Endothelial cell of umbilical vein (primary cell): ENCODE data around the gene SLC26A11. TPM values are rescaled to one million over a fixed set of nuclear protein-coding genes. Genes with fewer than 3 reads are reported as not detected.

Experiments used
- BruUV-seq: library from RNA; stranded (reverse); fragments of 400-500 nt; replicated peaks from 2 replicates; lab custom pipeline; 2021; lab: Mats Ljungman, UMichigan
- CTCF ChIA-PET: fragments of 300-600, 350-600 bp; sonication (Branson Sonifier 250); formaldehyde crosslinking; loops from one replicate; lab custom pipeline; 2021; ENCODE audit warnings: antibody characterized with exemption, inconsistent platforms; lab: Charles Lee
- POLR2A ChIA-PET: fragments of 300-600, 350-600 bp; sonication (Branson Sonifier 250); formaldehyde crosslinking; loops from one replicate; lab custom pipeline; 2021; ENCODE audit warnings: antibody characterized with exemption, inconsistent platforms; lab: Charles Lee
- DNase-seq: peaks from one replicate; pipeline ENCODE4 v3.0.0-alpha.2; 2011; ENCODE audit warnings: low read depth, low spot score
- FAIRE-seq: peaks from 2 replicates; lab custom pipeline; 2011; peaks lifted over from hg19 to GRCh38; lab: Jason Lieb, UNC
- H2AFZ ChIP-seq: 2 replicates; pipeline ENCODE4 v1.6.0; 2012; ENCODE audit warnings: low read depth, low read length, control low read depth, inconsistent platforms
- H3K27ac ChIP-seq: 2 replicates; pipeline ENCODE4 v1.5.1; 2011; ENCODE audit warnings: low read depth, mild to moderate bottlenecking, control low read depth, low read length, moderate library complexity; ENCODE audit not compliant: insufficient read depth
- H3K27me3 ChIP-seq, 2 experiments: 2 replicates each; pipeline versions ENCODE4 v1.6.0 to v1.6.1; 2011; ENCODE audit warnings: low read length in 2 of 2, mixed read lengths in 1 of 2; ENCODE audit not compliant: control insufficient read depth in 2 of 2, insufficient read depth in 2 of 2
- H3K36me3 ChIP-seq, 2 experiments: 2 replicates in 1 of 2; 3 replicates in 1 of 2; pipeline ENCODE4 v1.5.1; 2011; ENCODE audit warnings: low read length in 2 of 2, mild to moderate bottlenecking in 1 of 2, moderate library complexity in 1 of 2; ENCODE audit not compliant: control insufficient read depth in 2 of 2, insufficient read depth in 2 of 2; ENCODE audit errors: extremely low read depth in 1 of 2
- H3K4me1 ChIP-seq: 3 replicates; pipeline ENCODE4 v1.5.1; 2011; ENCODE audit warnings: mild to moderate bottlenecking, low read length; ENCODE audit not compliant: control insufficient read depth, insufficient read depth; ENCODE audit errors: extremely low read depth
- H3K4me2 ChIP-seq: 2 replicates; pipeline ENCODE4 v1.6.1; 2011; ENCODE audit warnings: low read length, control low read depth, mixed read lengths; ENCODE audit not compliant: insufficient read depth
- H3K4me3 ChIP-seq, 3 experiments: fragments of 200-600 bp in 1 of 3; sonication (generic), shearing (Covaris generic) in 1 of 3; replicated peaks in 1 of 3; 2 replicates each; pipeline ENCODE4 v1.5.1; 2011 to 2016; ENCODE audit warnings: control low read depth in 3 of 3, low read length in 3 of 3, mild to moderate bottlenecking in 2 of 3, inconsistent platforms in 1 of 3, low read depth in 1 of 3, moderate library complexity in 1 of 3; ENCODE audit not compliant: insufficient read depth in 1 of 3
- H3K79me2 ChIP-seq: 2 replicates; pipeline ENCODE4 v1.6.0; 2012; ENCODE audit warnings: low read length, inconsistent platforms; ENCODE audit not compliant: control insufficient read depth, insufficient read depth
- H3K9ac ChIP-seq: replicated peaks from 2 replicates; pipeline ENCODE3; 2011; ENCODE audit warnings: low read length, control low read depth; ENCODE audit not compliant: insufficient read depth; ENCODE audit errors: extremely low read depth
- H3K9me1 ChIP-seq: replicated peaks from 3 replicates; pipeline ENCODE4 v1.6.0; 2011; ENCODE audit warnings: mild to moderate bottlenecking, low read length; ENCODE audit not compliant: control insufficient read depth, insufficient read depth; ENCODE audit errors: extremely low read depth
- H3K9me3 ChIP-seq: replicated peaks from 2 replicates; pipeline ENCODE4 v1.5.1; 2012; ENCODE audit warnings: low read length, inconsistent platforms; ENCODE audit not compliant: control insufficient read depth, insufficient read depth
- H4K20me1 ChIP-seq: replicated peaks from 2 replicates; pipeline ENCODE3; 2011; ENCODE audit warnings: mild to moderate bottlenecking, low read length; ENCODE audit not compliant: control insufficient read depth, insufficient read depth; ENCODE audit errors: extremely low read depth
- EZH2 ChIP-seq: IDR thresholded peaks from 2 replicates; pipeline ENCODE4 v1.6.1; 2012; ENCODE audit warnings: borderline replicate concordance, low read depth, mild to moderate bottlenecking, moderate library complexity, low read length, inconsistent platforms; ENCODE audit not compliant: severe bottlenecking
- FOS ChIP-seq: IDR thresholded peaks from 2 replicates; pipeline ENCODE4 v1.6.1; 2011; ENCODE audit warnings: mild to moderate bottlenecking, low read length, moderate library complexity, borderline replicate concordance; ENCODE audit not compliant: insufficient read depth
- GATA2 ChIP-seq: IDR thresholded peaks from 2 replicates; pipeline ENCODE4 v1.7.0; 2011; ENCODE audit warnings: low read depth, mild to moderate bottlenecking, moderate library complexity, mixed read lengths, low read length; ENCODE audit not compliant: insufficient read length, insufficient read depth
- JUN ChIP-seq: IDR thresholded peaks from 2 replicates; pipeline ENCODE4 v1.6.1; 2011; ENCODE audit warnings: borderline replicate concordance, low read depth; ENCODE audit not compliant: insufficient read length, insufficient read depth
- MYC ChIP-seq: IDR thresholded peaks from one replicate; pipeline ENCODE4 v1.6.1; 2011; ENCODE audit warnings: mild to moderate bottlenecking, low read depth, low read length
- POLR2A ChIP-seq: IDR thresholded peaks from 2 replicates; pipeline ENCODE4 v1.6.1; 2012; ENCODE audit warnings: low read depth, mild to moderate bottlenecking, control low read depth, low read length
- POLR2AphosphoS5 ChIP-seq: IDR thresholded peaks from 2 replicates; pipeline ENCODE4 v1.6.1; 2012; ENCODE audit warnings: low read depth, mild to moderate bottlenecking, control low read depth, low read length, moderate library complexity; ENCODE audit not compliant: insufficient read depth
- dilution Hi-C: fragments of 300-500 bp; cut with MboI; formaldehyde crosslinking; loops from one replicate; pipeline ENCODE4 v1.15.0; 2019; ENCODE audit warnings: low sequenced_read_pairs; ENCODE audit not compliant: extremely low pct_ligation_motif_present
- intact Hi-C: fragments of 100-400 bp; cut with micrococcal nuclease; formaldehyde crosslinking; loops from one replicate; pipeline ENCODE4 v1.10.0; 2022
- polyA plus RNA-seq, 4 experiments: library from polyadenylated mRNA; depleted of rRNA in 3 of 4; stranded (reverse) in 3 of 4; unstranded in 1 of 4; fragments of >200 nt; gene quantifications; 2 replicates each; pipeline versions ENCODE4 v1.2.1 to v1.2.3, GENCODE V29; 2011 to 2012; ENCODE audit warnings: missing spikeins in 1 of 4
- total RNA-seq: library from RNA; stranded (reverse); gene quantifications from 2 replicates; pipeline ENCODE4 v1.2.3, GENCODE V29; 2021
- TF ChIP-seq, protein P1 (sequence below): IDR thresholded peaks from 2 replicates; pipeline ENCODE4 v1.6.1; 2011; ENCODE audit not compliant: insufficient read depth, insufficient read length
- TF ChIP-seq, protein P2 (sequence below), 2 donors: IDR thresholded peaks; 1 replicate in 1 of 2; 2 replicates in 1 of 2; pipeline ENCODE4 v1.5.1; 2011; ENCODE audit warnings: low read length in 2 of 2, mild to moderate bottlenecking in 2 of 2, moderate library complexity in 2 of 2, control low read depth in 1 of 2, inconsistent platforms in 1 of 2, low read depth in 1 of 2; ENCODE audit not compliant: insufficient read depth in 1 of 2; ENCODE audit errors: extremely low read depth in 1 of 2

Gene SLC26A11
- total and polyA plus RNA-seq, 2 donors (not counting 3 experiments of a cell fraction or from before 2014, with no cell fraction given): 25.2 to 33.0 TPM

DNA sequence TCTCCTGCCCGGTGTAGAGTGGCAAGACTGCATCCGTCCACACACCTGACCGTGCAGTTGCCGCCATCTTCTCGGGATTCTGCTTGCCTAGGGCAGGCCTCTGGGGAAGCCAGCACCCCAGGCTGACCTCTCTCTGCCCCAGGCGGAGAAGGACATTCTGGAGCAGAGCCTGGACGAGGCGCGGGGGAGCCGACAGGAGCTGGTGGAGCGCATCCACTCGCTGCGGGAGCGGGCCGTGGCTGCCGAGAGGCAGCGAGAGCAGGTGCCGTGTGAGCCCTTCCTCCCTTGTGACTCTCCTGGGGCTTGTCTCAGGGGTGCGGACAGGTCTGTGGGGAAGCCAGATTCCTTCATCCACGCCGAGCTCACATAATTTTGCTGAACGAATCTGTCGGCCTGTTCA lies 30.6 kb upstream of the SLC26A11 start:
- Histone ChIP-seq H3K27ac (no peak overlapping the region), H3K36me3 (no peaks in the 10 kb centered on the region), H3K4me2 (no peak overlapping the region), H3K4me3 (no peak overlapping the region), H3K9ac (no peak overlapping the region), H3K27me3 (peaks cover 0 to 5% of the 10 kb centered on the region in 2 experiments), H2AFZ (no peak overlapping the region), H3K9me3 (no peaks in the 10 kb centered on the region), H3K9me1 (no peaks in the 10 kb centered on the region), H3K79me2 (no peaks in the 10 kb centered on the region), H4K20me1 (no peaks in the 10 kb centered on the region), H3K4me1 (no peaks in the 10 kb centered on the region)
- DNase-seq (no peak), FAIRE-seq (no peak)
- POLR2A ChIA-PET: no interaction called here
- intact Hi-C loops: no loop called here
- CTCF ChIA-PET: no interaction called here
- TF ChIP-seq, protein P1, sequence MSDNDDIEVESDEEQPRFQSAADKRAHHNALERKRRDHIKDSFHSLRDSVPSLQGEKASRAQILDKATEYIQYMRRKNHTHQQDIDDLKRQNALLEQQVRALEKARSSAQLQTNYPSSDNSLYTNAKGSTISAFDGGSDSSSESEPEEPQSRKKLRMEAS: no peak
- TF ChIP-seq EZH2 (no peak), POLR2A (no peak), POLR2AphosphoS5 (no peak), JUN (no peak), GATA2 (no peak), MYC (no peak), FOS (no peak)
- TF ChIP-seq, protein P2, sequence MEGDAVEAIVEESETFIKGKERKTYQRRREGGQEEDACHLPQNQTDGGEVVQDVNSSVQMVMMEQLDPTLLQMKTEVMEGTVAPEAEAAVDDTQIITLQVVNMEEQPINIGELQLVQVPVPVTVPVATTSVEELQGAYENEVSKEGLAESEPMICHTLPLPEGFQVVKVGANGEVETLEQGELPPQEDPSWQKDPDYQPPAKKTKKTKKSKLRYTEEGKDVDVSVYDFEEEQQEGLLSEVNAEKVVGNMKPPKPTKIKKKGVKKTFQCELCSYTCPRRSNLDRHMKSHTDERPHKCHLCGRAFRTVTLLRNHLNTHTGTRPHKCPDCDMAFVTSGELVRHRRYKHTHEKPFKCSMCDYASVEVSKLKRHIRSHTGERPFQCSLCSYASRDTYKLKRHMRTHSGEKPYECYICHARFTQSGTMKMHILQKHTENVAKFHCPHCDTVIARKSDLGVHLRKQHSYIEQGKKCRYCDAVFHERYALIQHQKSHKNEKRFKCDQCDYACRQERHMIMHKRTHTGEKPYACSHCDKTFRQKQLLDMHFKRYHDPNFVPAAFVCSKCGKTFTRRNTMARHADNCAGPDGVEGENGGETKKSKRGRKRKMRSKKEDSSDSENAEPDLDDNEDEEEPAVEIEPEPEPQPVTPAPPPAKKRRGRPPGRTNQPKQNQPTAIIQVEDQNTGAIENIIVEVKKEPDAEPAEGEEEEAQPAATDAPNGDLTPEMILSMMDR (IDR thresholded peaks at IDR 0.05; ENCODE audit: extremely low read depth in 1 of 2, insufficient read depth in 1 of 2, low read depth in 1 of 2, low read length in 2 of 2): no peak
- no TSS peak for BruUV-seq
- dilution Hi-C loops: no loop called here
